ENCODE measurements around the gene KLRB1.

DNA sequence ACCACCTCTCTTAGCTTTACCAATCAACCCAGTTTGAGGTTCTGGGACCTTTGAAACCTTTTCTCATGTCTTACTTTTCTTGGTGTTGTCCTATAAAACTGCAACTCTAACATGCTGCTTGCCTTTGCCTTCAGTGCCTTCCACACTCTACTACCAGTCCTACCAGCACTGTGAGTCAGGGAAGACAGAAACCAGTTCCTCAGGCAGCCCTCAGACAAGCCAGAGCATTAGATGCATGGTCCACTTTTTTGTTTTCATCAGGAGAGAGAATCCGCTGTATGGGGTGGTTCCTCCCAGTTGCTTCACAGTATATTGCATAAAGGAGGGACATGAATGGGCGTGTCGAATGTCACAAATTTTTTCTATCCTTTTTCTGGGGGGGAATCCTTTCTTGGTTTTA is 17.3 kb upstream of the KLRB1 start:
- TF ChIP-seq POLR2AphosphoS5 (IDR thresholded peaks at IDR 0.05), result no peak
- no peak for TF ChIP-seq POLR2A (IDR thresholded peaks at IDR 0.05)
